ENCODE data around the gene B9D2. TPM values are rescaled to one million over a fixed set of nuclear protein-coding genes. Genes with fewer than 3 reads are reported as not detected.

The B9D2 gene
- total RNA-seq, 1 experiment from 2014 or later: 10.8 TPM

GRCh38 chr19:41399525-41399924, 35.6 kb upstream of the B9D2 start:
- H3K27ac ChIP-seq: no peak overlapping the region
- no peaks in the 10 kb centered on the region for H3K36me3 ChIP-seq (ENCODE audit: low read depth)
- DNase-seq: no peak
- H3K4me2 ChIP-seq: no peak overlapping the region
- peaks cover 19% of the 10 kb centered on the region for H3K4me1 ChIP-seq (replicated peaks; ENCODE audit: insufficient read depth)
- H3K27me3 ChIP-seq (ENCODE audit: insufficient read depth, low read depth): no peaks in the 10 kb centered on the region
- ChIA-PET CTCF (no interaction called here), POLR2A (ENCODE audit: unreplicated experiment) (no interaction called here)
- no peaks in the 10 kb centered on the region; the same call in 1 of the 2 replicates for H4K20me1 ChIP-seq (ENCODE audit: insufficient read depth)
- no peaks in the 10 kb centered on the region for H3K9me2 ChIP-seq (ENCODE audit: insufficient read depth)
- H3K4me3 ChIP-seq: no peak overlapping the region
- peaks cover 42% of the 10 kb centered on the region for H3K79me2 ChIP-seq (ENCODE audit: low read depth)
- H3F3A ChIP-seq (ENCODE audit: insufficient read depth, low read depth): no peaks in the 10 kb centered on the region; the same call in 1 of the 2 replicates
- no peak for TF ChIP-seq CTCF (conservative IDR thresholded peaks at IDR 0.05)
- TF ChIP-seq EZH2 (IDR thresholded peaks at IDR 0.05; ENCODE audit: low read depth): no peak
- H2AFZ ChIP-seq: no peak overlapping the region
- no peaks in the 10 kb centered on the region for H3K9me3 ChIP-seq (ENCODE audit: insufficient read depth, low read depth)
- no TSS peak for BruUV-seq (replicated peaks)
- intact Hi-C loops (cut with micrococcal nuclease; ENCODE audit: unreplicated experiment): no loop called here

GRCh38 chr19:41399091-41399490, 35.1 kb upstream of the B9D2 start:
- intact Hi-C loops (cut with micrococcal nuclease; ENCODE audit: unreplicated experiment): no loop called here
- Histone ChIP-seq H3F3A (ENCODE audit: insufficient read depth, low read depth) (no peaks in the 10 kb centered on the region; the same call in 1 of the 2 replicates), H3K4me1 (replicated peaks; ENCODE audit: insufficient read depth) (peaks cover 19% of the 10 kb centered on the region), H4K20me1 (ENCODE audit: insufficient read depth) (no peaks in the 10 kb centered on the region; the same call in 1 of the 2 replicates), H3K79me2 (ENCODE audit: low read depth) (peaks cover 42% of the 10 kb centered on the region), H3K27ac (no peak overlapping the region), H3K9me3 (ENCODE audit: insufficient read depth, low read depth) (no peaks in the 10 kb centered on the region), H3K4me2 (peak overlapping the region; percentile 82), H3K9me2 (ENCODE audit: insufficient read depth) (no peaks in the 10 kb centered on the region), H3K27me3 (ENCODE audit: insufficient read depth, low read depth) (no peaks in the 10 kb centered on the region), H3K36me3 (ENCODE audit: low read depth) (no peaks in the 10 kb centered on the region), H3K4me3 (peak overlapping the region; percentile 100; the same call in 1 of the 2 replicates), H2AFZ (no peak overlapping the region)
- no peak for TF ChIP-seq CTCF (conservative IDR thresholded peaks at IDR 0.05)
- TF ChIP-seq EZH2 (IDR thresholded peaks at IDR 0.05; ENCODE audit: low read depth): no peak
- ChIA-PET CTCF (no interaction called here), POLR2A (ENCODE audit: unreplicated experiment) (no interaction called here)
- DNase-seq: no peak
- no TSS peak for BruUV-seq (replicated peaks)

GRCh38 chr19:41398598-41398997, 34.6 kb upstream of the B9D2 start:
- H3K27ac ChIP-seq: no peak overlapping the region
- H3K79me2 ChIP-seq (ENCODE audit: low read depth): peaks cover 42% of the 10 kb centered on the region
- peak overlapping the region; percentile 100 for H3K4me3 ChIP-seq
- CTCF ChIA-PET: no interaction called here
- intact Hi-C loops (cut with micrococcal nuclease; ENCODE audit: unreplicated experiment): no loop called here
- no TSS peak for BruUV-seq (replicated peaks)
- H3K9me2 ChIP-seq (ENCODE audit: insufficient read depth): no peaks in the 10 kb centered on the region
- peak overlapping the region; percentile 82 for H3K4me2 ChIP-seq
- H2AFZ ChIP-seq: no peak overlapping the region
- no peak for TF ChIP-seq EZH2 (IDR thresholded peaks at IDR 0.05; ENCODE audit: low read depth)
- TF ChIP-seq CTCF (conservative IDR thresholded peaks at IDR 0.05): no peak
- H3F3A ChIP-seq (ENCODE audit: insufficient read depth, low read depth): no peaks in the 10 kb centered on the region; the same call in 1 of the 2 replicates
- H3K36me3 ChIP-seq (ENCODE audit: low read depth): no peaks in the 10 kb centered on the region
- no peaks in the 10 kb centered on the region for H3K9me3 ChIP-seq (ENCODE audit: insufficient read depth, low read depth)
- H3K4me1 ChIP-seq (replicated peaks; ENCODE audit: insufficient read depth): peaks cover 19% of the 10 kb centered on the region
- H4K20me1 ChIP-seq (ENCODE audit: insufficient read depth): no peaks in the 10 kb centered on the region; the same call in 1 of the 2 replicates
- DNase-seq: no peak
- POLR2A ChIA-PET (ENCODE audit: unreplicated experiment): no interaction called here
- H3K27me3 ChIP-seq (ENCODE audit: insufficient read depth, low read depth): no peaks in the 10 kb centered on the region
